Neural progenitor cell (in vitro differentiated cells): ENCODE results near the gene ZNF200.

Experiments
- CTCF ChIP-seq: fragments of 200-600 bp; sonication (generic); IDR thresholded peaks from 2 replicates; pipeline ENCODE4 v1.5.1; 2017; ENCODE audit warnings: antibody characterized with exemption, mild to moderate bottlenecking
- EZH2 ChIP-seq: fragments of 200-600 bp; sonication (generic); IDR thresholded peaks from 2 replicates; pipeline ENCODE4 v1.6.1; 2017; ENCODE audit warnings: antibody characterized with exemption, mild to moderate bottlenecking, moderate library complexity
- EZH2phosphoT487 ChIP-seq: fragments of 200-600 bp; sonication (generic); IDR thresholded peaks from 2 replicates; pipeline ENCODE4 v1.6.1; 2017; ENCODE audit warnings: antibody characterized with exemption

GRCh38 chr16:3190949-3191353, 44.0 kb downstream of the ZNF200 start:
- no peak for TF ChIP-seq CTCF
- no peak for TF ChIP-seq EZH2
- TF ChIP-seq EZH2phosphoT487: no peak
